Breast epithelium (tissue), 4 donors: ENCODE results near the gene COL23A1. TPM values are rescaled to one million over a fixed set of nuclear protein-coding genes. Genes with fewer than 3 reads are reported as not detected.
"Not testable (repeated sequence)": the region's sequence is repeated elsewhere in the genome, so short reads cannot be mapped to it uniquely, and the experiment has no call there.

Source experiments
- DNase-seq, 2 donors: peaks; one replicate each; pipeline ENCODE4 v3.0.0-alpha.2; 2019; ENCODE audit warnings: low spot score in 2 of 2
- H3K27ac ChIP-seq, 2 donors: fragments of 200-600 bp; sonication (generic) in 1 of 2; one replicate each; pipeline ENCODE4 v1.5.1; 2016 to 2019; ENCODE audit warnings: mild to moderate bottlenecking in 1 of 2
- H3K27me3 ChIP-seq, 2 donors: fragments of 200-600 bp; sonication (generic) in 1 of 2; one replicate each; pipeline versions ENCODE4 v1.5.1 to v1.6.0; 2017 to 2019; ENCODE audit warnings: control low read depth in 1 of 2, mild to moderate bottlenecking in 1 of 2
- H3K36me3 ChIP-seq: fragments of 200-600 bp; one replicate; pipeline ENCODE4 v1.5.1; 2019
- H3K4me1 ChIP-seq, 2 donors: fragments of 200-600 bp; sonication (generic); one replicate each; pipeline ENCODE4 v1.5.1; 2016 to 2019; ENCODE audit warnings: control low read depth in 1 of 2
- H3K4me3 ChIP-seq, 3 donors: fragments of 200-600 bp; sonication (generic); 1 replicate in 2 of 3; 2 replicates in 1 of 3; pipeline ENCODE4 v1.5.1; 2016 to 2019; ENCODE audit warnings: mild to moderate bottlenecking in 3 of 3, moderate library complexity in 2 of 3
- H3K9me3 ChIP-seq, 2 donors: fragments of 200-600 bp; sonication (generic) in 1 of 2; one replicate each; pipeline ENCODE4 v1.5.1; 2016 to 2019; ENCODE audit warnings: control low read depth in 1 of 2
- POLR2A ChIP-seq: fragments of 450-650 bp; IDR thresholded peaks from one replicate; pipeline ENCODE4 v1.6.1; 2016; ENCODE audit warnings: antibody characterized with exemption, mild to moderate bottlenecking, moderate library complexity
- POLR2AphosphoS5 ChIP-seq, 3 donors: sonication (generic); formaldehyde crosslinking; IDR thresholded peaks; one replicate each; pipeline ENCODE4 v1.6.1; 2017; ENCODE audit warnings: antibody characterized with exemption in 3 of 3
- intact Hi-C: fragments of 100-400 bp; cut with DNase I; formaldehyde crosslinking; loops from one replicate; pipeline ENCODE4 v1.15.1; 2023; ENCODE audit warnings: low total_unique reads
- total RNA-seq, 3 donors: library from RNA; depleted of rRNA; stranded (reverse); fragments of >200 nt; gene quantifications; one replicate each; pipeline ENCODE4 v1.1.0, GENCODE V29; 2016
- TF ChIP-seq, protein P1 (sequence below), 3 donors: fragments of 450-650 bp; IDR thresholded peaks; one replicate each; pipeline ENCODE4 v1.5.1; 2016 to 2017; ENCODE audit warnings: antibody characterized with exemption in 3 of 3, mild to moderate bottlenecking in 3 of 3, moderate library complexity in 3 of 3

Gene COL23A1
- total RNA-seq, 3 donors from 2014 or later = 0.32 to 3.3 (median 2.6) TPM

DNA sequence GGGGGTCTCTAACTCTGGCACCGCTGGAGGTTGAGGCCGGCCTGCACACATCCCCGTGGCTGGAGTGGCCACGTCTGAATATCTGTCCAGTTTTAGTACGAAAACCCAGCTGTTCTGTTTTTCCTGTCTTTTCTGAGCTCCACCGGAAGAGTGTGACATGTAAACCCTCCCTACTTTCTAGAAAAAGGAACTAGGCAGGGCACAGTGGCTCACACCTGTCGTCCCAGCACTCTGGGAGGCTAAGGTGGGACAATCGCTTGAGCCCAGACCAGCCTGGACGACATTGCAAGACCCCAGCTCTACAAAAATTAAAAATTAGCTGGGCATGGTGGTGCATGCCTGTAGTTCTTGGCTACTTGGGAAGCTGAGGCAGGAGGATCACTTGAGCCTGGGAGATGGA, 349.4 kb downstream of the COL23A1 start:
- peak overlapping the region in 1 of 2 donors; percentile 89 for H3K27ac ChIP-seq
- peaks cover 12 to 26% of the 10 kb centered on the region in 2 donors for H3K4me1 ChIP-seq
- H3K27me3 ChIP-seq = peaks cover 0 to under 1% of the 10 kb centered on the region in 2 donors
- no peaks in the 10 kb centered on the region for H3K9me3 ChIP-seq
- no peaks in the 10 kb centered on the region for H3K36me3 ChIP-seq
- no peak for TF ChIP-seq POLR2A
- TF ChIP-seq, protein P1, sequence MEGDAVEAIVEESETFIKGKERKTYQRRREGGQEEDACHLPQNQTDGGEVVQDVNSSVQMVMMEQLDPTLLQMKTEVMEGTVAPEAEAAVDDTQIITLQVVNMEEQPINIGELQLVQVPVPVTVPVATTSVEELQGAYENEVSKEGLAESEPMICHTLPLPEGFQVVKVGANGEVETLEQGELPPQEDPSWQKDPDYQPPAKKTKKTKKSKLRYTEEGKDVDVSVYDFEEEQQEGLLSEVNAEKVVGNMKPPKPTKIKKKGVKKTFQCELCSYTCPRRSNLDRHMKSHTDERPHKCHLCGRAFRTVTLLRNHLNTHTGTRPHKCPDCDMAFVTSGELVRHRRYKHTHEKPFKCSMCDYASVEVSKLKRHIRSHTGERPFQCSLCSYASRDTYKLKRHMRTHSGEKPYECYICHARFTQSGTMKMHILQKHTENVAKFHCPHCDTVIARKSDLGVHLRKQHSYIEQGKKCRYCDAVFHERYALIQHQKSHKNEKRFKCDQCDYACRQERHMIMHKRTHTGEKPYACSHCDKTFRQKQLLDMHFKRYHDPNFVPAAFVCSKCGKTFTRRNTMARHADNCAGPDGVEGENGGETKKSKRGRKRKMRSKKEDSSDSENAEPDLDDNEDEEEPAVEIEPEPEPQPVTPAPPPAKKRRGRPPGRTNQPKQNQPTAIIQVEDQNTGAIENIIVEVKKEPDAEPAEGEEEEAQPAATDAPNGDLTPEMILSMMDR (IDR thresholded peaks at IDR 0.05) = no peak
- TF ChIP-seq POLR2AphosphoS5 (IDR thresholded peaks at IDR 0.05) = no peak
- intact Hi-C loops = no loop called here
- DNase-seq = no peak
- H3K4me3 ChIP-seq = no peak overlapping the region

DNA sequence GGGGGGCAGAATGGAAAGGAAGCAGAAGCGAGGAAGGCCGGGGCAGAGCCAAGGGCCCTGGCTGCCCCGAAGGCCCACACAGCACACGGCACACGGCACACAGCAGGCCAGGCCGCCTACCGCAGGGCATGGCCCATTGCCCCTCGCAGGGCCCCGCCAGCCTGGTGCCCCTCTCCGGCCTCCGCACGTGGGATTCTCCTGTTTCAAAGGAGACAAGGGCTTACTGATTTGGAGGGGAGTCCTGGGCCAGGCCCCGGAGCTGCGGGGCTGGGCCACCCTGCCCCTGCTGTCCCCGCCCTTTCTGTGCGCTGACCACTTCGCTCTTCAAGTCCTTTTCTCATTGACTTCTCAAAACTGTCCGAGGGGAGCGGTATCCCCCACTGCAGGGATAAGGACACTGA, 349.9 kb downstream of the COL23A1 start:
- H3K4me1 ChIP-seq = peaks cover 12 to 26% of the 10 kb centered on the region in 2 donors
- no peak for TF ChIP-seq POLR2AphosphoS5 (IDR thresholded peaks at IDR 0.05)
- TF ChIP-seq POLR2A = no peak
- TF ChIP-seq, protein P1 (IDR thresholded peaks at IDR 0.05) = no peak
- intact Hi-C loops = no loop called here
- no peak overlapping the region for H3K4me3 ChIP-seq
- H3K36me3 ChIP-seq = no peaks in the 10 kb centered on the region
- no peaks in the 10 kb centered on the region for H3K9me3 ChIP-seq
- no peak for DNase-seq
- H3K27ac ChIP-seq = peak overlapping the region; percentile 71 to 89
- no peaks in the 10 kb centered on the region for H3K27me3 ChIP-seq

DNA sequence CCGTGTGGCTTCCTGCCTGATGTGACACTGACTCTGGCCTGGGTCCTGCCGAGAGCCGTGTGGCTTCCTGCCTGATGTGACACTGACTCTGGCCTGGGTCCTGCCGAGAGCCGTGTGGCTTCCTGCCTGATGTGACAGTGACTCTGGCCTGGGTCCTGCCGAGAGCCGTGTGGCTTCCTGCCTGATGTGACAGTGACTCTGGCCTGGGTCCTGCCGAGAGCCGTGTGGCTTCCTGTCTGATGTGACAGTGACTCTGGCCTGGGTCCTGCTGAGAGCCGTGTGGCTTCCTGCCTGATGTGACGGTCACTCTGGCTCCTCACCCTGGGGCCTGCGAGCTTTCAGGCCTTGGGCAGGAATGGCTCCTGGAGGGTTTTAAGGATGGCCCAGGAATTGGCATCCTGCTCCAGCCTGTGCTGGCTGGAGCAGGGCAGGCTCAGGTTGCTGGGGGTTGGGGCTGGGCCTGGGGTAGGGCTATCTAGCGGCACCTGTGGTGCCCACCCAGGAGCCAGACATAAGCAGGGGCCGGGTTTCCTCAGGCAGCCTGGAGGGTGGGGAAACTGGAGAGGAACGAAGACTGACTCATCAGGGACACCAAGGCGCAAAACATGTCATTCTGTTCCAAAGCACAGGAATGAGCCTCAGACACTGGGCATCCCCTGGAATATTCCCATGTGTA, 350.4 kb downstream of the COL23A1 start:
- H3K27me3 ChIP-seq, intact Hi-C loops, H3K9me3 ChIP-seq, H3K4me3 ChIP-seq, H3K36me3 ChIP-seq, DNase-seq: not testable (repeated sequence)
- H3K27ac ChIP-seq = peak overlapping the region; percentile 71 to 89
- H3K4me1 ChIP-seq = peaks cover 12 to 26% of the 10 kb centered on the region in 2 donors

DNA sequence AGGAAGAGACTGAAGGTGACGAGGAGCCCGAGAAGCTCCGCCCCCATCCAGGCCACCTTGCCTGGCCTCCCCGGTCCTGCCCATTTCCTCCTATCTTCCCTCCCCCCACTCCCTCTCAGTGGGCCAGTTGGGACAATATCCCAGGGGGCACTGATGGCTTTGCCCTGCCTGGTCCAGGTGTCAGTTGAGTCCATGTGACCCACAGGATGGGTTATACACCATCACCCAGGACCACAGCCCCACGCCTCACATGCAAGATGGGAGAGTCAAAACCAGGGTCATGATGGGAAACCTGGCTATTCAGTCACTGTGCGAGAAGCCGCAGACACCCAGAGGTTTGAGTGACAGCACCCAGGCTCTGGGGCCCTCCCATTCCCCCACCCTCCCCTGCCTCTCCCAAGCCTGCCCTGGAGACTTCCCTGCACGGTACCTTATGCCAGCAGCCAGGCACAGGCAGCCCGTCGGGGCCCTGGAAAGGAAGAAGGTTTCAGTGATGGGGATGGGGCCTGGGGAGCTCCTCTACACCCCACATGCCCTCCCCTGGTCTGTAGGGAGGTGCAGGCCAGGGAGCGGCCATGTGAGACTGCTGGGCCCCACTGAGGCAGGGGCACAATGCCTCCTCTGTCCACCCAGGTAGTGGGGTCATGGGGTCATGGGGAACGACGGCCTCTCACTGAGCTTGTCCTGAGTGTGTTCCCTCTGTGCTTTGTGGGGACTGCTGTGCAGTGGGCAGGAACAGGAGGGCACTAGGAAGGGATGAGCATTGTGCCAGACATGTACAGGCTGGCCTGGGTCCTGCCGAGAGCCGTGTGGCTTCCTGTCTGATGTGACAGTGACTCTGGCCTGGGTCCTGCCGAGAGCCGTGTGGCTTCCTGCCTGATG, 351.2 kb downstream of the COL23A1 start:
- Histone ChIP-seq H3K27me3 (no peaks in the 10 kb centered on the region), H3K27ac (peak overlapping the region; percentile 71 to 89)

DNA sequence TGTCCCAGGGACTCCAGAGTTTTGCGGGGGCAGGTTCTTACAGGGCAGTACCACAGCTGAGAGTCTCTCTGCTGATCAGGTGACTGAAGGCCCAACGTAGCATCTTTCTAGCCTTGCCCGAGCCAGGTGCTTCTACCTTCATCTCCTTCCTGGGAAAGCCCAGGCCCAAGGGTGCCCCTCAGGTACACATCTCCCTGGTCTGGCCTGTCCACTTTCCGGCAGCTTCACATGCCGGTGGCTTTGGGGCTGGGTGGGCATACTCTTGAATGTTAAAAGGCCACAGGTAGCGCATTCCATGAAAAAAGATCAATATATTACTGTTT, 351.9 kb downstream of the COL23A1 start:
- Histone ChIP-seq H3K27ac (peak overlapping the region; percentile 71 to 89), H3K4me3 (no peak overlapping the region), H3K36me3 (no peaks in the 10 kb centered on the region), H3K9me3 (no peaks in the 10 kb centered on the region), H3K27me3 (no peaks in the 10 kb centered on the region), H3K4me1 (peaks cover 12 to 26% of the 10 kb centered on the region in 2 donors)
- DNase-seq = no peak
- intact Hi-C loops = no loop called here
- no peak for TF ChIP-seq POLR2A
- TF ChIP-seq, protein P1 (IDR thresholded peaks at IDR 0.05) = no peak
- TF ChIP-seq POLR2AphosphoS5 (IDR thresholded peaks at IDR 0.05) = no peak

More for the DNA sequence above, 351.2 kb downstream of the COL23A1 start:
- DNase-seq = no peak
- H3K36me3 ChIP-seq = no peaks in the 10 kb centered on the region
- intact Hi-C loops = no loop called here
- no peak overlapping the region for H3K4me3 ChIP-seq
- TF ChIP-seq, protein P1 (IDR thresholded peaks at IDR 0.05) = no peak
- TF ChIP-seq POLR2AphosphoS5 (IDR thresholded peaks at IDR 0.05) (no peak), POLR2A (no peak)
- H3K9me3 ChIP-seq = no peaks in the 10 kb centered on the region
- peaks cover 12 to 26% of the 10 kb centered on the region in 2 donors for H3K4me1 ChIP-seq
